ENCODE measurements around the gene IRX6.

The IRX6 gene

GRCh38 chr16:55292491-55292890, 31.5 kb upstream of the IRX6 start:
- no peak overlapping the region for H3K4me3 ChIP-seq (ENCODE audit: low read depth, low read length)
- DNase-seq (ENCODE audit: low read depth): no peak
- no peak for TF ChIP-seq CTCF (IDR thresholded peaks at IDR 0.05; ENCODE audit: control insufficient read depth, extremely low read depth, insufficient read depth)

- no peak for DNase-seq (ENCODE audit: low read depth)
- H3K4me3 ChIP-seq (ENCODE audit: low read depth, low read length): no peak overlapping the region
- TF ChIP-seq CTCF (IDR thresholded peaks at IDR 0.05; ENCODE audit: control insufficient read depth, extremely low read depth, insufficient read depth): peak; percentile 47
Observed at GRCh38 chr16:55294129-55294528, 29.9 kb upstream of the IRX6 start.

GRCh38 chr16:55294931-55295342, 29.1 kb upstream of the IRX6 start:
- TF ChIP-seq CTCF (IDR thresholded peaks at IDR 0.05; ENCODE audit: control insufficient read depth, extremely low read depth, insufficient read depth): no peak
- H3K4me3 ChIP-seq (ENCODE audit: low read depth, low read length): no peak overlapping the region
- no peak for DNase-seq (ENCODE audit: low read depth)

GRCh38 chr16:55297062-55297909, 26.7 kb upstream of the IRX6 start:
- peak; percentile 44 for DNase-seq (ENCODE audit: low read depth)
- no peak for TF ChIP-seq CTCF (IDR thresholded peaks at IDR 0.05; ENCODE audit: control insufficient read depth, extremely low read depth, insufficient read depth)
- no peak overlapping the region for H3K4me3 ChIP-seq (ENCODE audit: low read depth, low read length)

- no peak for TF ChIP-seq CTCF (IDR thresholded peaks at IDR 0.05; ENCODE audit: control insufficient read depth, extremely low read depth, insufficient read depth)
- DNase-seq (ENCODE audit: low read depth): no peak
Observed at GRCh38 chr16:55297910-55298479, 26.0 kb upstream of the IRX6 start.

GRCh38 chr16:55301385-55302008, 22.5 kb upstream of the IRX6 start:
- no peak for DNase-seq (ENCODE audit: low read depth)
- H3K4me3 ChIP-seq (ENCODE audit: low read depth, low read length): no peak overlapping the region
- TF ChIP-seq CTCF (IDR thresholded peaks at IDR 0.05; ENCODE audit: control insufficient read depth, extremely low read depth, insufficient read depth): no peak

More at GRCh38 chr16:55297910-55298479, 26.0 kb upstream of the IRX6 start:
- H3K4me3 ChIP-seq (ENCODE audit: low read depth, low read length): no peak overlapping the region

Data from LNCaP clone FGC (cell line).